HG03439 (cell line): Measurements from ENCODE around the gene CMIP.
"Not testable (repeated sequence)": the region's sequence is repeated elsewhere in the genome, so short reads cannot be mapped to it uniquely, and the experiment has no call there.

ENCODE experiments used
- ATAC-seq: cut with Tn5 transposase; IDR thresholded peaks from one replicate; pipeline ENCODE4 v1.9.1; 2021; ENCODE audit warnings: mild to moderate bottlenecking, moderate library complexity; ENCODE audit not compliant: unreplicated experiment

The CMIP gene

GRCh38 chr16:81562926-81563325, 118.3 kb downstream of the CMIP start:
- ATAC-seq: no peak

GRCh38 chr16:81564421-81564911, 119.9 kb downstream of the CMIP start:
- no peak for ATAC-seq

GRCh38 chr16:81565321-81566028, 120.9 kb downstream of the CMIP start:
- no peak for ATAC-seq

- ATAC-seq: no peak
Measured at GRCh38 chr16:81566086-81567007, 121.7 kb downstream of the CMIP start.

GRCh38 chr16:81567087-81567486, 122.5 kb downstream of the CMIP start:
- no peak for ATAC-seq

- ATAC-seq: no peak
Measured at GRCh38 chr16:81567987-81568748, 123.6 kb downstream of the CMIP start.

- ATAC-seq: no peak
Measured at GRCh38 chr16:81568749-81569087, 124.1 kb downstream of the CMIP start.

GRCh38 chr16:81569361-81570034, 124.9 kb downstream of the CMIP start:
- no peak for ATAC-seq

GRCh38 chr16:81570151-81570846, 125.7 kb downstream of the CMIP start:
- ATAC-seq: no peak

GRCh38 chr16:81571175-81571574, 126.6 kb downstream of the CMIP start:
- ATAC-seq: no peak

GRCh38 chr16:81571592-81572385, 127.2 kb downstream of the CMIP start:
- no peak for ATAC-seq

- ATAC-seq: no peak
Measured at GRCh38 chr16:81572386-81573144, 128.0 kb downstream of the CMIP start.

GRCh38 chr16:81573533-81574020, 129.0 kb downstream of the CMIP start:
- ATAC-seq: no peak

- no peak for ATAC-seq
Measured at GRCh38 chr16:81574168-81574567, 129.6 kb downstream of the CMIP start.

GRCh38 chr16:81575307-81575706, 130.7 kb downstream of the CMIP start:
- no peak for ATAC-seq

GRCh38 chr16:81575834-81576233, 131.2 kb downstream of the CMIP start:
- no peak for ATAC-seq

GRCh38 chr16:81576696-81577095, 132.1 kb downstream of the CMIP start:
- ATAC-seq: no peak

GRCh38 chr16:81577272-81577671, 132.7 kb downstream of the CMIP start:
- ATAC-seq: not testable (repeated sequence)
